GM19238 (cell line): ENCODE measurements around the gene DRC3.

Experiments used
- DNase-seq: peaks from one replicate; pipeline ENCODE4 v3.0.0; 2011; ENCODE audit warnings: low spot score; ENCODE audit not compliant: insufficient read length

The DRC3 gene

DNA sequence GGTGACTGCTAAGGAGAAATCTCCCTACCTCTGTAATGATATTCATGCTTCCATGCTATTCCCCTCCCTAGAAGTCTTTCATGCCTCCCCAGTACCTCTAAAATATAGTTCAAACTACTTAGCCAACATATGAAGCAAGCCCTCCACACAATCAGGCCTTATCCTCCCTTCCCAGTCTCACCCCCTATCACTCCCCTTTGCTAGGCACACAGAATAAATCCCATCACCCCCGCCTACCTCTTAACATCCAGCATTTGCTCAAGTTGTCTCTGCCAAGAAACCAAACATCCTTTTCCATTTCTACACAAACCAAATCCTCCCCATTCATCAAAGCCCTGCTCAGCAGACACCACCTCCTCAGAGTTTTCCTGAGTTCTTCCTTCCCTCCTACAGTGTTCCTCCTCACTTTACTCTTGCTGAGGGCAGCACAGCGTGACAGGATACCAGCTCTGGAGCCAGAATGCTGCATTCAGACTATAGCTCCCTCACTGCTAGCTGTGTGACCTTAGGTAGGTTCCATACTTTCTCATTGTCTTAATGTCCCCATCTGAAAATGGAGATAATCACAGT, 7.4 kb upstream of the DRC3 start:
- no peak for DNase-seq

DNA sequence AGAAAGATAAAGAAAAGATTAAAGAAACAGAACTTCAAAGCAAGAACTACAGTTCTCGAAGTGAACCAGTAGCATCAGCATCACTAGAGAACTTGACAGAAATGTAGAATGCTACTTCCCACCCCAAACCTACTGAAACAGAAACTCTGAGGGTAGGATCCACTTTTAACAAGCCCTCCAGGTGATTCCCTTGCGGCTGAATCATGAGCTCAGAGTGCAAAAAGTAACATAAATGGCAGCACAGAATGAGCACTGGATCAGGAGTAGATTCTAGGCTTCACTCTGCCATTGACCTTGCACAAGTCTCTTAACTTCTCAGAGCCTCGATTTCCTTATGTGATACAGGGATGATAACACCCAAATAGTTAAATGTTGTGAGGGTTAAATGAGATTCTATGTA, 6.3 kb upstream of the DRC3 start:
- no peak for DNase-seq

DNA sequence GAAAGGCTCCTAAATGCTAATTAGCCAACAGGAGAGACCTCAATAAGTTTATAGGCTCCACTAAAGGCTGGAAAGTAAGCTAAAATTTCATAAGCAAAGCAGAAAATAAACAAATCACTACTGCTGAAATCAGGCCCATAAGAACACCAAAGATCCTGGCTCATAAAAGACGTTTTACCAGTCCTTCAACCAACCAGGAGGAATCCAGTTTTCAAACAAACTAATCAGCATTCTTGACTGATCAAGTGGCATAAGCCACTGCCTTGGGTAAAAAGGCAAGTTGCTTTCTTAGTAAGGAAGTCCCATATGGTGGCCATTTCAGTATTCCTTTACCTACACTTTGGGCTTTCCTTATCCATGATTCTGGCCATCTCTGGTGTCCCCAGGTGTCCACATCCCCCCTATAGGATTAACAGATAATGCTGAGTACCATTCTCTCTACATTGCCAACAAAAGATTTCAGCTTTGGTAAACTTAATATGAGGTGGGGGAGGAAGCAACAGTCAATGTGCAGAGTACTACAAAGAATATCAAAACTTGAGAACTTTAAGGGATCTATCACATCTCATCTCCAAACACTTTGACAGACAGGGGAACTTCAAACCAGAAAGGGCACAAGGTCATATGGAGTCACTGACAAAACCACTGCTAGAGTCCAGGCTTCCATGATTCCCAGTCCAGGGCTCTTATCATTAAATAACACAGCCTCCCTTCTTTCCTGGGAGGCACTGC, 1.8 kb upstream of the DRC3 start:
- DNase-seq, result no peak

DNA sequence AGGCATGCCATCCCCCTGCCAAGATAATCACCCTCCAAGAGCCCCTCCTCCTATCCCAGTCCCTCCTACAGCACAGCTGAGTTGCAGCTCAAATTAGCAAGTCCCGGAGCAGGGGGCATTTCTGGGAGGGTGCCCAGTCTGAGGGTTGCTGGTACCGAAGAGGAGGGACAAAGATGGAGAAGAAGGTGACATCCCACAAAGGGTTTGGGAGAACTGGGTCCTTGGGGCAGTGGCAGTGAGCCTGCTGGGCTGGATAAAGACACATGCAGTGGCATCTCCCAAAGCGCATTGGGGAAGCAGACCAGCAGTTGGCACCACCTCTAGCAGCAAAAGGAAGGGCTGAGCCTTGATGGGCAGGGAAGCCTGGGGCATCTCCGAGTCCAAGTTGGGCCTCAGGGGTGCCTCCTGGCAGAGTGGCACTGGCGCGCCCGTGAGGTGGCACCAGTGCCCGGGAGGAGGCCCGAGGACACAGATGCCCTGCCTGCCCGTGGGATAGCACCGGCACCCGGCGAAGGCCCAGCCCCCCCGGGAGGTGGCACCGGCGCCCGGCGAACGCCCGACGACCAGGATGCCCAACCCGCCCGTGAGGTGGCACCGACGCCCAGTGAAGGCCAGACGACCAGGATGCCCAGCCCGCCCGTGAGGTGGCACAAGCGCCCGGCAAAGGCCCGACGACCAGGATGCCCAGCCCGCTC, 1.1 kb upstream of the DRC3 start:
- DNase-seq, result no peak

- no peak for DNase-seq
Observed at GRCh38 chr17:17972952-17973254, 241 bp downstream of the DRC3 start.

GRCh38 chr17:17975436-17975835, 2.8 kb downstream of the DRC3 start:
- no peak for DNase-seq

DNA sequence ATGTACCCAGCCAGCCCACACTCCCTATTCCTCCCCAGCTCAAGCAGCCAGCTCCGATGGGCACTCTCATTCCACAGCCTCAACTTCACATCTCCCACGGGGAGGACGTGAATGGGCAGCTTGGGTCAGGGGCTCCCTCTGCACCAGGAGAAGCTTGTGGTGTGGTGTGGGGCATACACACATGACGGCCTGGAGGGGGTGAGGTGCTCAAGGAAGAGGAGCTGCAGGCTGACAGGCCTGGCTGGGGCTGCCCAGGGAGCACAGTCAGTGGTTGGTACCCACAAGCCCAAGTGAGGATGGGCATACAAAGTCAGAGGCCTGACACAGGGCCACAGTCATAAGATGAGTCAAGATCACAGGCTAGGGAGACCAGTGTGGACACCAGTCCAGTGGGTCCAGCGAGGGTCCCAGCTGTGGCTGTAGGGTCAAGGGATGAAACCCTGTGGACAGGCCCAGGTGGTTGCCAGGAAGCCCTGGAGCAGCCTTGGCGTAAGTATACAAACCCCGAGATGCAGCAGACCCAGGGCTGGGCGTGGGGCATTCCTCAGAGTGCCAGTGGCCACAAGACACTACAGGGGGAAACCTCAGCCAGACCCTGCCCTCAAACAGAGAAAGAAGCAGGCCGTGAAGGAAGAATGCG, 4.4 kb downstream of the DRC3 start:
- DNase-seq, result no peak

GRCh38 chr17:17978481-17979424, 6.1 kb downstream of the DRC3 start:
- no peak for DNase-seq

- DNase-seq, result no peak
Observed at GRCh38 chr17:17979778-17980177, 7.1 kb downstream of the DRC3 start.

DNA sequence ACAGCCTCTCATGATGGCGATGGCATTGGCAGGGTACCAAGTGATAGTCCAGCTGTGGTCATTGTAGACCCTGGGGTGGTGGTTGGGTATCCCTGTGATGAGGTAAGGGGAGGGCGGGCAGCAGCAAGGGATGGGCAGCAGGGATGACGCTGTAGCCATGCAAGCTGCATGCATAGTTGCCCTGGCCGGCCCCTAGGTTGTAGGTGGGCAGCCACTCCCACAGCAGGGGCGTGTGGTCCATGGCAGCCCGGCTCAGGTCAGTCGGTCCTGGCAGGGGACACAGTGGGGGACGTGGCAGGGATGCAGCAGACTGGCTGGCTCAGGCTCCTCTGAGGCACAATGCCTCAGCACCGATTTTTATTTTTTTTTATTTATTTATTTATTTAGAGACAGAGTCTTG, 8.7 kb downstream of the DRC3 start:
- no peak for DNase-seq

GRCh38 chr17:17982801-17983200, 10.1 kb downstream of the DRC3 start:
- no peak for DNase-seq

DNA sequence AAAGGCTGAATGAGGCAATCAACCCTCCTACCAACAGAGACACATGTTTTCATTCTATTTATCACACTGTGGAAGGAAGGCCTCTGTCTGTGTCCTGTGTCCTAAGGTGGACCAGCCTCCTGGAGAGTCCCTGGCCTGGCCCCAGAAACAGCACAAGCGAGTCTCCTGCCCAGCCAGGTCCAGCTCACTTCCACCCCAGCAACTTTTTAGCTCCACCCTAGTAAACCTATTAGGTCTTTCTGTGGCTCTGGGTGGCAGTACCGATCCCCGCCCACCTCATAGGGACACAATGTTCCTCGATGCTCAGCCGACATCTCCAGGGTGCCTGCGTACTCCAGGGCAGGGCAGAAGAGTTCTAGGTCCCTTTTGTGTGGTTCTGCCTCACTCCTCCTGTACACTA, 10.7 kb downstream of the DRC3 start:
- DNase-seq, result no peak

GRCh38 chr17:17983776-17984175, 11.1 kb downstream of the DRC3 start:
- no peak for DNase-seq

- DNase-seq, result no peak
Observed at GRCh38 chr17:17985153-17985552, 12.5 kb downstream of the DRC3 start.

- DNase-seq, result no peak
Observed at GRCh38 chr17:17985555-17985954, 12.9 kb downstream of the DRC3 start.

DNA sequence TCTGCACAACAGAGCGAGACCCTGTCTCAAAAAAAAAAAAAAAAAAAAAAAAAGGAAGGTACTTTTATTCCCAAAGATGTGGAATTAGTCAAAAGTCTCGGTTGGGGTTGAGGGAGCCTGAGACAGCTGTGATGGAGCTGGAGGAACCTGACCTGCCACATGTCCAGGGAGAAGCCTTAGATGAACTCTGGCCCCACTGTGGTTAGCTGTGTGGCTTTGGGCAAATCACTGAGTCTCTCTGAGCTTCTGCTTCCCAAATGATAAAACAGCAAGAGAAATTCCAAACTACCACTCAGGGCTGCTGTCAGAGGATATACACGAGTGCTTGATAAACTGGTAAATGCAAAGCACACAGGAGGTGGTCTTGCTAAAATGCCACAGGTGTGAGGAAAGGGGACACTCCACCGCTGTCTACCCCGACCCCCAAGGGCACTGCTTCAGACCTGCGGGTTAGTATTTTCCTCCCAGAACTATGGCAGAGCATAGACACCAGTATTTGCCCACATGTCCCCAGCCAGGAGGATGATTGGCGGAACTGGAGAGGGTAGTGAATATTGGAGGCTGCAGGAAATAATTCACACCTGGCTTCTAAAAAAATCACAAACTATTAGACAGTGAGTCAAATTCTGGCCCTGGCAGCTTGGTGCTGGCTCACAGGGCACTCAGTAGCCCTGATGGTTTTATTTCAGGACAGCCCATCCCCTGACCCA, 14.7 kb downstream of the DRC3 start:
- no peak for DNase-seq

DNA sequence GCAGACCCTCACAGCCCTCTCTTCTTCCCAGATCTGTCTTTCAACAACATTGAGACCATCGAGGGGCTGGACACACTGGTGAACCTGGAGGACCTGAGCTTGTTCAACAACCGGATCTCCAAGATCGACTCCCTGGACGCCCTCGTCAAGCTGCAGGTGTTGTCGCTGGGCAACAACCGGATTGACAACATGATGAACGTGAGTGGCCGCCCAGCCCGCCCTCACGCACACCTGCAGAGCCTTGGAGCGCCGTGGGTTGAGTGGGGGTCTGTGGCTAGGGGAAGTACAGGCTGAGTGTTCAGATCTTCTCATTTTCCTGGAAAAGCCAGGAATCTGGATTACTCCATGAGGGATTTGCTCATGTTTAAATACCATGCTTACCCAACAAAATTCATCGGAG, 15.2 kb downstream of the DRC3 start:
- no peak for DNase-seq

DNA sequence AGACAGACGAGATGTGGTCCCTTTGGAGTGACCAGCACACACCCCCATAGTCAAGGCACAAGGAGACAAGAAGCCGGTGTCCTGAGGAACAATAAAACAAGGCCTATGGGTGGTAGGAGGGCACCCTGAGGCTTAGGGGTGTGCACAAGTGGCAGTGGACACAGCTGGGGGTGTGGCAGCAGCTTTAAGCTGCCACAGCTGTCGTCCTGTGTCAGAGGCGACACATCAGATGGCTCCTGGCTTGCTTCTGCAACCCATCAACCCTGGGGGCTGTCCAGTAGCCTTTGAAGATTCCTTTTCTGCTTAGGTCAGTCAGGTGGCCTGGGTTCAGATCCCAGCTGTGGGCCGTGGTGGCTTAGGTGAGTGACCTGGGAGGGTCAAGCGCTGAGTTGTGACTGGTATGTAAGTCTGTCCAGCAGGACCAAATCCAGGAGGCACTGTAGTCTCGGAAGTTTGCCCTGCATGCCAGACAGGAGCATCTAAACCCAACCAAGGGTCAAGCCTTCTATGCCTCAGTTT, 15.8 kb downstream of the DRC3 start:
- DNase-seq, result no peak

- DNase-seq, result no peak
Observed at GRCh38 chr17:17989081-17989480, 16.4 kb downstream of the DRC3 start.

- no peak for DNase-seq
Observed at GRCh38 chr17:17989618-17990017, 17.0 kb downstream of the DRC3 start.

- no peak for DNase-seq
Observed at GRCh38 chr17:17990282-17990681, 17.6 kb downstream of the DRC3 start.
